K562 (cell line): ENCODE results near the gene PRSS8. TPM values are rescaled to one million over a fixed set of nuclear protein-coding genes. Genes with fewer than 3 reads are reported as not detected.
A peak's percentile ranks its signal among the peaks of the same experiment; 100 is the strongest.

Experiments used
- BHLHE40 ChIP-seq: IDR thresholded peaks from 2 replicates; pipeline ENCODE4 v1.6.1; 2011; ENCODE audit warnings: low read length, improper control_type of control experiment
- CREM ChIP-seq: IDR thresholded peaks from 2 replicates; pipeline ENCODE4 v1.6.1; 2014; ENCODE audit warnings: antibody characterized with exemption, low read depth
- FIP1L1 ChIP-seq: fragments of 200-400 bp; formaldehyde crosslinking; IDR thresholded peaks from 2 replicates; pipeline ENCODE4 v1.6.1; 2018; ENCODE audit warnings: mild to moderate bottlenecking, low read depth, low read length; ENCODE audit not compliant: poor library complexity, severe bottlenecking
- HLTF ChIP-seq: fragments of 450-650 bp; IDR thresholded peaks from 2 replicates; pipeline ENCODE4 v1.6.1; 2016
- NR4A1 ChIP-seq, 2 experiments: fragments of 250-450 bp in 1 of 2; fragments of 450-650 bp in 1 of 2; sonication (Bioruptor Pico) in 1 of 2; IDR thresholded peaks; 2 replicates each; pipeline versions ENCODE4 v1.4.0 to v1.6.1; 2016 to 2020; ENCODE audit warnings: mild to moderate bottlenecking in 2 of 2, missing compliant biosample characterization in 1 of 2, missing genetic modification characterization in 1 of 2, moderate library complexity in 1 of 2
- RBFOX2 ChIP-seq: fragments of 200-400 bp; formaldehyde crosslinking; IDR thresholded peaks from 2 replicates; pipeline ENCODE4 v1.6.1; 2017; ENCODE audit warnings: low read depth, mild to moderate bottlenecking, low read length, moderate library complexity
- RBM14 ChIP-seq: fragments of 200-400 bp; formaldehyde crosslinking; IDR thresholded peaks from 2 replicates; pipeline ENCODE4 v1.6.1; 2018; ENCODE audit warnings: low read depth, mild to moderate bottlenecking, low read length, moderate library complexity, borderline replicate concordance; ENCODE audit not compliant: insufficient read depth
- SMAD1 ChIP-seq: fragments of 150-350 bp; IDR thresholded peaks from 2 replicates; pipeline ENCODE4 v1.6.1; 2014; ENCODE audit warnings: low read length, low read depth; ENCODE audit not compliant: partially characterized antibody
- U2AF1 ChIP-seq: fragments of 200-400 bp; formaldehyde crosslinking; optimal IDR thresholded peaks from 2 replicates; pipeline ENCODE3; 2017; ENCODE audit warnings: mild to moderate bottlenecking, low read depth, low read length, moderate library complexity
- XRCC5 ChIP-seq: fragments of 200-400 bp; formaldehyde crosslinking; IDR thresholded peaks from 2 replicates; pipeline ENCODE4 v1.6.1; 2017; ENCODE audit warnings: low read depth, mild to moderate bottlenecking, low read length
- ZFPM2 ChIP-seq: fragments of 250-450 bp; sonication (Bioruptor Pico); IDR thresholded peaks from 2 replicates; pipeline ENCODE4 v1.5.1; 2022; ENCODE audit warnings: mild to moderate bottlenecking
- ZNF282 ChIP-seq: sonication (generic); formaldehyde crosslinking; IDR thresholded peaks from 2 replicates; pipeline ENCODE4 v1.8.1; 2023; ENCODE audit warnings: missing genetic modification reagents
- polyA plus RNA-seq, 8 experiments: library from polyadenylated mRNA; depleted of rRNA in 4 of 8; stranded (reverse) in 5 of 8; unstranded in 3 of 8; fragments of >200 nt; fragmentation: Nextera tagmentation in 2 of 8; fragmentation: Illumina TruSeq in 1 of 8; extraction: Ambion mirVana in 2 of 8; extraction: Trizol in 1 of 8; gene quantifications; 2 replicates each; pipeline versions ENCODE4 v1.2.1 to v1.2.3, GENCODE V29; 2011 to 2014; ENCODE audit warnings: inconsistent platforms in 1 of 8, missing spikeins in 1 of 8
- total RNA-seq, 7 experiments: library from RNA; depleted of rRNA in 6 of 7; stranded (reverse); fragments of >200 nt in 6 of 7; fragmentation: Illumina TruSeq in 2 of 7; extraction: Trizol in 2 of 7; gene quantifications; 2 replicates each; pipeline versions ENCODE4 v1.2.1 to v1.2.3, GENCODE V29; 2011 to 2021; ENCODE audit warnings: low replicate concordance in 1 of 7
- TF ChIP-seq, protein P1 (sequence below): fragments of 450-650 bp; IDR thresholded peaks from 2 replicates; pipeline ENCODE4 v1.6.1; 2016; ENCODE audit warnings: mild to moderate bottlenecking, moderate library complexity

The PRSS8 gene
- total and polyA plus RNA-seq, 9 of the 15 experiments (the other 6 are each of a cell fraction or from before 2014, with no cell fraction given): 0.25 to 3.9 (median 1.3) TPM; not detected in 1

DNA sequence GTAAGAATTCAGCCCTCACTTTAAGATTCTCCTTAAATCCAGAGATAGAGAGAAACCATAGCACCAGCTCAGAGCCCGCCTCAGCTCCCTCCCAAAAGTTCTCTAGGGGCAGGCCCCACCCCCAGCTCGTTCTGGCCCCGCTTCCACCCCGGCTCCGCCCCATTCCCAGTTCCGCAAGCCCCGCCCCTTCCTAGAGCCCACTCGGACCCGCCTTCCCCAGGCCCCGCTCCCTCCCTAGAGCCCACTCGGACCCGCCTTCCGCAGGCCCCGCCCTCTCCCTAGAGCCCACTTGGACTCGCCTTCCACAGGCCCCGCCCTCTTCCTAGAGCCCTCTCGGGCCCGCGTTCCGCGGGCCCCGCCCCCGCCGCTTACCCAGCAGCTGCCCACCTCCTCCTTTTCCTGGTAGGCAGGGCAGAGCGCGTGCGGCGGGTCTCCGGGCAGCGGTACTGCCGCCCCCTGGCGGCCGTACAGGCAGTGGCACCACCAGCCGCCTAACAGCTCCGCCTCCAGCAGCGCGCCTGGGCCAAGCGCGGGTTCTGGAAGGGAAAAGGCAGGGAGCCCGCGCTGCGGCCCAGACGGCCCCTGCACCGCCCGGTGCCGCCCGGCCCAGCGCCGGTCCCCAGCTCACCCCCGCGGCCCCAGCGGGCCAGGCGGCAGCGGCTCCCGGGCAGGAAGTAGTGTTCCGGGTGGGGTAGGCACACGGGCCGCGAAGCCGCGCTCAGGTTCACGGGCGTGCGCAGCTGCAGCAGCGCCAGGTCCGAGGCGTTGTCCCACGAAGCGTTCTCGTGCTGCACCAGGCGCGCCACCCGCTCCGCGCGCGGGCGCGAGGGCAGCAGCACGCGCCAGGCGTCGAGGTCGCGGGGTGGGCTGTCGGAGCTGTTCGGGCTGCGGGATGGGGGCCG, 6.8 kb upstream of the PRSS8 start (continued):
- TF ChIP-seq, protein P1, sequence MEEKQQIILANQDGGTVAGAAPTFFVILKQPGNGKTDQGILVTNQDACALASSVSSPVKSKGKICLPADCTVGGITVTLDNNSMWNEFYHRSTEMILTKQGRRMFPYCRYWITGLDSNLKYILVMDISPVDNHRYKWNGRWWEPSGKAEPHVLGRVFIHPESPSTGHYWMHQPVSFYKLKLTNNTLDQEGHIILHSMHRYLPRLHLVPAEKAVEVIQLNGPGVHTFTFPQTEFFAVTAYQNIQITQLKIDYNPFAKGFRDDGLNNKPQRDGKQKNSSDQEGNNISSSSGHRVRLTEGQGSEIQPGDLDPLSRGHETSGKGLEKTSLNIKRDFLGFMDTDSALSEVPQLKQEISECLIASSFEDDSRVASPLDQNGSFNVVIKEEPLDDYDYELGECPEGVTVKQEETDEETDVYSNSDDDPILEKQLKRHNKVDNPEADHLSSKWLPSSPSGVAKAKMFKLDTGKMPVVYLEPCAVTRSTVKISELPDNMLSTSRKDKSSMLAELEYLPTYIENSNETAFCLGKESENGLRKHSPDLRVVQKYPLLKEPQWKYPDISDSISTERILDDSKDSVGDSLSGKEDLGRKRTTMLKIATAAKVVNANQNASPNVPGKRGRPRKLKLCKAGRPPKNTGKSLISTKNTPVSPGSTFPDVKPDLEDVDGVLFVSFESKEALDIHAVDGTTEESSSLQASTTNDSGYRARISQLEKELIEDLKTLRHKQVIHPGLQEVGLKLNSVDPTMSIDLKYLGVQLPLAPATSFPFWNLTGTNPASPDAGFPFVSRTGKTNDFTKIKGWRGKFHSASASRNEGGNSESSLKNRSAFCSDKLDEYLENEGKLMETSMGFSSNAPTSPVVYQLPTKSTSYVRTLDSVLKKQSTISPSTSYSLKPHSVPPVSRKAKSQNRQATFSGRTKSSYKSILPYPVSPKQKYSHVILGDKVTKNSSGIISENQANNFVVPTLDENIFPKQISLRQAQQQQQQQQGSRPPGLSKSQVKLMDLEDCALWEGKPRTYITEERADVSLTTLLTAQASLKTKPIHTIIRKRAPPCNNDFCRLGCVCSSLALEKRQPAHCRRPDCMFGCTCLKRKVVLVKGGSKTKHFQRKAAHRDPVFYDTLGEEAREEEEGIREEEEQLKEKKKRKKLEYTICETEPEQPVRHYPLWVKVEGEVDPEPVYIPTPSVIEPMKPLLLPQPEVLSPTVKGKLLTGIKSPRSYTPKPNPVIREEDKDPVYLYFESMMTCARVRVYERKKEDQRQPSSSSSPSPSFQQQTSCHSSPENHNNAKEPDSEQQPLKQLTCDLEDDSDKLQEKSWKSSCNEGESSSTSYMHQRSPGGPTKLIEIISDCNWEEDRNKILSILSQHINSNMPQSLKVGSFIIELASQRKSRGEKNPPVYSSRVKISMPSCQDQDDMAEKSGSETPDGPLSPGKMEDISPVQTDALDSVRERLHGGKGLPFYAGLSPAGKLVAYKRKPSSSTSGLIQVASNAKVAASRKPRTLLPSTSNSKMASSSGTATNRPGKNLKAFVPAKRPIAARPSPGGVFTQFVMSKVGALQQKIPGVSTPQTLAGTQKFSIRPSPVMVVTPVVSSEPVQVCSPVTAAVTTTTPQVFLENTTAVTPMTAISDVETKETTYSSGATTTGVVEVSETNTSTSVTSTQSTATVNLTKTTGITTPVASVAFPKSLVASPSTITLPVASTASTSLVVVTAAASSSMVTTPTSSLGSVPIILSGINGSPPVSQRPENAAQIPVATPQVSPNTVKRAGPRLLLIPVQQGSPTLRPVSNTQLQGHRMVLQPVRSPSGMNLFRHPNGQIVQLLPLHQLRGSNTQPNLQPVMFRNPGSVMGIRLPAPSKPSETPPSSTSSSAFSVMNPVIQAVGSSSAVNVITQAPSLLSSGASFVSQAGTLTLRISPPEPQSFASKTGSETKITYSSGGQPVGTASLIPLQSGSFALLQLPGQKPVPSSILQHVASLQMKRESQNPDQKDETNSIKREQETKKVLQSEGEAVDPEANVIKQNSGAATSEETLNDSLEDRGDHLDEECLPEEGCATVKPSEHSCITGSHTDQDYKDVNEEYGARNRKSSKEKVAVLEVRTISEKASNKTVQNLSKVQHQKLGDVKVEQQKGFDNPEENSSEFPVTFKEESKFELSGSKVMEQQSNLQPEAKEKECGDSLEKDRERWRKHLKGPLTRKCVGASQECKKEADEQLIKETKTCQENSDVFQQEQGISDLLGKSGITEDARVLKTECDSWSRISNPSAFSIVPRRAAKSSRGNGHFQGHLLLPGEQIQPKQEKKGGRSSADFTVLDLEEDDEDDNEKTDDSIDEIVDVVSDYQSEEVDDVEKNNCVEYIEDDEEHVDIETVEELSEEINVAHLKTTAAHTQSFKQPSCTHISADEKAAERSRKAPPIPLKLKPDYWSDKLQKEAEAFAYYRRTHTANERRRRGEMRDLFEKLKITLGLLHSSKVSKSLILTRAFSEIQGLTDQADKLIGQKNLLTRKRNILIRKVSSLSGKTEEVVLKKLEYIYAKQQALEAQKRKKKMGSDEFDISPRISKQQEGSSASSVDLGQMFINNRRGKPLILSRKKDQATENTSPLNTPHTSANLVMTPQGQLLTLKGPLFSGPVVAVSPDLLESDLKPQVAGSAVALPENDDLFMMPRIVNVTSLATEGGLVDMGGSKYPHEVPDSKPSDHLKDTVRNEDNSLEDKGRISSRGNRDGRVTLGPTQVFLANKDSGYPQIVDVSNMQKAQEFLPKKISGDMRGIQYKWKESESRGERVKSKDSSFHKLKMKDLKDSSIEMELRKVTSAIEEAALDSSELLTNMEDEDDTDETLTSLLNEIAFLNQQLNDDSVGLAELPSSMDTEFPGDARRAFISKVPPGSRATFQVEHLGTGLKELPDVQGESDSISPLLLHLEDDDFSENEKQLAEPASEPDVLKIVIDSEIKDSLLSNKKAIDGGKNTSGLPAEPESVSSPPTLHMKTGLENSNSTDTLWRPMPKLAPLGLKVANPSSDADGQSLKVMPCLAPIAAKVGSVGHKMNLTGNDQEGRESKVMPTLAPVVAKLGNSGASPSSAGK: peak; percentile 73
- peak; percentile 39 for TF ChIP-seq CREM
- no peak for TF ChIP-seq SMAD1
- no peak for TF ChIP-seq HLTF
- TF ChIP-seq RBM14: no peak
- peak; percentile 74 for TF ChIP-seq FIP1L1
- no peak for TF ChIP-seq ZNF282 (CRISPR knock-in tag)
- peak; percentile 96 for TF ChIP-seq XRCC5
- TF ChIP-seq RBFOX2: peak; percentile 76
- no peak for TF ChIP-seq ZFPM2 (CRISPR knock-in tag)
- TF ChIP-seq NR4A1 (CRISPR knock-in tag; IDR thresholded peaks at IDR 0.05): no peak
- TF ChIP-seq NR4A1 (tag; IDR thresholded peaks at IDR 0.05): peak; percentile 77; the same call in 1 of the 2 replicates
- TF ChIP-seq BHLHE40: peak; percentile 85
- peak; percentile 44 for TF ChIP-seq U2AF1
